AG10803 (cell line): Measurements from ENCODE around the gene OSCP1.
"Not testable (repeated sequence)": the region's sequence is repeated elsewhere in the genome, so short reads cannot be mapped to it uniquely, and the experiment has no call there.

Experiments used
- DNase-seq: peaks from one replicate; pipeline ENCODE4 v3.0.0; 2010; ENCODE audit warnings: low read depth
- H3K4me3 ChIP-seq: 2 replicates; pipeline ENCODE4 v1.5.1; 2011; ENCODE audit warnings: mild to moderate bottlenecking, low read length, control low read depth
- CTCF ChIP-seq: conservative IDR thresholded peaks from 2 replicates; pipeline ENCODE4 v1.5.1; 2011; ENCODE audit warnings: mild to moderate bottlenecking, low read length, control low read depth, inconsistent platforms

Gene OSCP1, protein sequence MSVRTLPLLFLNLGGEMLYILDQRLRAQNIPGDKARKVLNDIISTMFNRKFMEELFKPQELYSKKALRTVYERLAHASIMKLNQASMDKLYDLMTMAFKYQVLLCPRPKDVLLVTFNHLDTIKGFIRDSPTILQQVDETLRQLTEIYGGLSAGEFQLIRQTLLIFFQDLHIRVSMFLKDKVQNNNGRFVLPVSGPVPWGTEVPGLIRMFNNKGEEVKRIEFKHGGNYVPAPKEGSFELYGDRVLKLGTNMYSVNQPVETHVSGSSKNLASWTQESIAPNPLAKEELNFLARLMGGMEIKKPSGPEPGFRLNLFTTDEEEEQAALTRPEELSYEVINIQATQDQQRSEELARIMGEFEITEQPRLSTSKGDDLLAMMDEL

DNA sequence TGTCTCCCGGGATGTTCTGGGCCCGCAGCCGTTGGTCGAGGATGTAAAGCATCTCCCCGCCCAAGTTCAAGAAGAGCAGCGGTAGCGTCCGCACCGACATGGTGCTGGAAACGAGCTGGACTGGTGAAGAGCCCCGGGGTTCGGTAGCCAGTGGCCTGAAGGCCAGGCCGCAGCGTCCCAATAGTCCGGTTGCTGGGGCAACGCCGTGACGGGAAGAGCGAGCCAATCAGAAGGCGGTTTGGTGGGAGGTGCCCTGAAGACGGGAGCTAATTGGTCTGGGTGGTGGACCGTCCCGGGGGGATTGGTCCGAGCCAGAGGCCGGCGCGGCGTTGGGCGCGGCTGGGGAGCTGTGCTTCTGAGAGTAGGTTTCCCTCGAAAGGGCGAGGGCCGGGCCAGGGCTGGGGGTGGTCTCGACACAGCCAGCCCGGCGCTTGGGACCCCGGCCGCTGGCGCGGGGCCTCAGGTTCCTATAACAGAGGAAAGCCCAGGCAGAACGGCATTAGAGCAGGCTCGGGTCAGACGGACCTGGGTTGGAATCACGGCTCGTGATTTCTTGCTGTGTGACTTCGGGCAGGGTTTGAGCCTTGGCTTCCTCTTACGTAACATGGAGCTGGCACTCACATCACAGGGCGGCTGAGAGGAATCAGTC, at the start of gene OSCP1:
OSCP1 (minus strand) TSS at position 182 of the 649 bp plus-strand sequence; CDS start at position 100, 82 bp downstream.
- no peak for TF ChIP-seq CTCF
- peak; percentile 96 for DNase-seq
- peak within 1 kb of the TSS; percentile 81 for H3K4me3 ChIP-seq

DNA sequence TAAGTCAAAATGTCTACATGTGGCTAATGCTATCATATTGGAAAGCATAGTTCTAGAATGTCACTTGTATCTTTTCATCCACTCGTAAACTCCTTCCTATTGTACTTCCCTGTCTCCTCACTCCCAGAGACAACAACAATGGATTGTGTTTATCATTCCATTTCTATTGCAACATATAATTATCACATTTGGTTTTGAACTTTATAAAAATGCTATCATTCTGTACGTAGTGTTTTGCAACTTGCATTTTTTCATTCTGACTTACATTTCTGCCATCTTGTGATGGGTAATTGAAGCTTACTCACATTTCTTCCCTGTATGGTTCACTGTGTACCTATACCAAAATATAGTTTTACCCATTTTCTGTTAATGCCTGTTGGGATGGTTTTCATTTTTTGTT, 47.0 kb upstream of the OSCP1 start:
- H3K4me3 ChIP-seq: no peak overlapping the region
- no peak for TF ChIP-seq CTCF
- DNase-seq: peak; percentile 6

GRCh38 chr1:36494971-36495370, 44.7 kb upstream of the OSCP1 start:
- DNase-seq: no peak
- TF ChIP-seq CTCF: no peak

DNA sequence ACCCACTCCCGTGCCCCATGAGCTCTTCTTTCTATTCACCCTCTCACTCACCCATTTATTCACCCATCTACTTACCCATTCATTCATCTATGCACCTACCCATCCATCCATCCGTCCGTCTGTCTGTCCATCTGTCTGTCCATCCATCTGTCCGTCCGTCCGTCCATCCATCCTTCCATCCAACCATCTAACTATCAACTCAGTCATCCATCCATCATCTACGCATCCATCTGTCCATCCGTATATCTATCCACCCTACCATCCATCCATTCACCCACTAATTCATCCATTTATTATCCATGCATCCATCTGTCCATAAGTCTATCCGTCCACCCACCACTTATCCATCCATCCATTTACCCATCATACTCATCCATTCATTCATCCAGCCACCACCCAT, 43.3 kb upstream of the OSCP1 start:
- H3K4me3 ChIP-seq: no peak overlapping the region
- no peak for TF ChIP-seq CTCF
- no peak for DNase-seq

More at GRCh38 chr1:36494971-36495370, 44.7 kb upstream of the OSCP1 start:
- no peak overlapping the region for H3K4me3 ChIP-seq

DNA sequence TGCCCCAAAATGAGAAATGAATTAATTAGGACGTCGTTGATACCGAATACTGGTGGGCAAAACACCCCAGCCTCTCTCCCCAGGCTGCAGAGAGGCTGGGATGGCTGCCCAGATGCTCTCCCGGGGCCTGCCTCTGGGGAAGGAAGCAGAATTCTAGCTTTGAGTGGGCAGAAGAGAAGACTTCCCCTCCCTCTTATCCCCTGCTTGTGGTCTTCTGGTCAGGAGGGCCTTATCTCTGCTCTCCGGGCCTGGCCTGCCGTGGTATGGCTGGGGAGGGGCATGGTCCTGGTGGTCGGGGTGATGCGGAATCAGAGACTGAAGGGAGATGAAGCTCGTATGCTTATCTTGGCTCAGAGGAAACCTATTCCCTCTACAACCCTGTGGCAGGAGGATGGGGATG, 42.2 kb upstream of the OSCP1 start:
- H3K4me3 ChIP-seq: no peak overlapping the region
- no peak for DNase-seq
- TF ChIP-seq CTCF: no peak

- not testable (repeated sequence) for DNase-seq, H3K4me3 ChIP-seq
These were observed 39.2 kb upstream of the OSCP1 start for GRCh38 chr1:36489258-36490051.

GRCh38 chr1:36487906-36488305, 37.7 kb upstream of the OSCP1 start:
- DNase-seq: no peak
- no peak for TF ChIP-seq CTCF

GRCh38 chr1:36487336-36487725, 37.1 kb upstream of the OSCP1 start:
- not testable (repeated sequence) for DNase-seq, H3K4me3 ChIP-seq

More at GRCh38 chr1:36487906-36488305, 37.7 kb upstream of the OSCP1 start:
- no peak overlapping the region for H3K4me3 ChIP-seq
